GM12872 (cell line): ENCODE data around the gene FTCDNL1.

Experiments used
- TF ChIP-seq, protein P1 (sequence below): IDR thresholded peaks from 3 replicates; pipeline ENCODE4 v1.5.1; 2011; ENCODE audit warnings: low read depth, mild to moderate bottlenecking, low read length, moderate library complexity; ENCODE audit not compliant: insufficient read depth

FTCDNL1 gene

DNA sequence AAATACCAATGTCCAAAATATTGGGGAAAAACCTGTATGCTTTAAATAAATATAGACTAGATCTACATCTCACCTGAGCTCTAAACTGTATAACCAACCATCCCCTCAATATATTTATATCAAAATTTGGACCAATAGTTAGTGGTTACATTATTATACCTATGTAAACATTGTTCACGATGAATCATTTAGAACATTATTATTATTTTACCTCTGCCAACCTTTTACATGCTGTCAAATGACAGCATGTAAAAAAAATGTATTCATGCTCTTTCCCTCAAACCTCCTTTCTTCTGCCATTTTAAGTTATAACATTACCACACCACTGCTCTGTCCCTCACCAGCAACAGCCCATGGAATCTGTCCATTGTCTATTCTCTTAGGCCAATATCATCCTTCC, 9.6 kb downstream of the FTCDNL1 start:
- TF ChIP-seq, protein P1, sequence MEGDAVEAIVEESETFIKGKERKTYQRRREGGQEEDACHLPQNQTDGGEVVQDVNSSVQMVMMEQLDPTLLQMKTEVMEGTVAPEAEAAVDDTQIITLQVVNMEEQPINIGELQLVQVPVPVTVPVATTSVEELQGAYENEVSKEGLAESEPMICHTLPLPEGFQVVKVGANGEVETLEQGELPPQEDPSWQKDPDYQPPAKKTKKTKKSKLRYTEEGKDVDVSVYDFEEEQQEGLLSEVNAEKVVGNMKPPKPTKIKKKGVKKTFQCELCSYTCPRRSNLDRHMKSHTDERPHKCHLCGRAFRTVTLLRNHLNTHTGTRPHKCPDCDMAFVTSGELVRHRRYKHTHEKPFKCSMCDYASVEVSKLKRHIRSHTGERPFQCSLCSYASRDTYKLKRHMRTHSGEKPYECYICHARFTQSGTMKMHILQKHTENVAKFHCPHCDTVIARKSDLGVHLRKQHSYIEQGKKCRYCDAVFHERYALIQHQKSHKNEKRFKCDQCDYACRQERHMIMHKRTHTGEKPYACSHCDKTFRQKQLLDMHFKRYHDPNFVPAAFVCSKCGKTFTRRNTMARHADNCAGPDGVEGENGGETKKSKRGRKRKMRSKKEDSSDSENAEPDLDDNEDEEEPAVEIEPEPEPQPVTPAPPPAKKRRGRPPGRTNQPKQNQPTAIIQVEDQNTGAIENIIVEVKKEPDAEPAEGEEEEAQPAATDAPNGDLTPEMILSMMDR, result no peak

DNA sequence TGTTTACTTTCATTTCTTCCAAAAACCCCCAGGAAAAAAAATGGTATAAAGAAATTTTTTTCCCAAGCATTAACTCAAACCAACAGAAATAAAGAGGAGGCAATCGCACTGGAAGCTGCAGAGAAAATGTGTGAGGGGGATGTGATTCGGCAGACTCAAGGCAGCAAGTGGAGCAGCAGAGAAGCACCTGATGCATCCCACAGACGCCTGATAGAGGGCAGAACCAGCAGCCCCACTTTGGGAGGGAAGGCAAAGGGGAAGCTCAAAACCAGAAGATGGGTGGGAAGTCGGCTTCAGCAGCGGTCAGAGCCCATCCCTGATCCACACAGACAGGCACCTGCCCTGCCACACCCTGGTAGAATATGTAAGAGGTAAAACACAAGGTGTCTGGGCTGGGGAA, 12.6 kb downstream of the FTCDNL1 start:
- TF ChIP-seq, protein P1, result no peak

- TF ChIP-seq, protein P1, result no peak
Observed at GRCh38 chr2:199836943-199837342, 14.0 kb downstream of the FTCDNL1 start.

DNA sequence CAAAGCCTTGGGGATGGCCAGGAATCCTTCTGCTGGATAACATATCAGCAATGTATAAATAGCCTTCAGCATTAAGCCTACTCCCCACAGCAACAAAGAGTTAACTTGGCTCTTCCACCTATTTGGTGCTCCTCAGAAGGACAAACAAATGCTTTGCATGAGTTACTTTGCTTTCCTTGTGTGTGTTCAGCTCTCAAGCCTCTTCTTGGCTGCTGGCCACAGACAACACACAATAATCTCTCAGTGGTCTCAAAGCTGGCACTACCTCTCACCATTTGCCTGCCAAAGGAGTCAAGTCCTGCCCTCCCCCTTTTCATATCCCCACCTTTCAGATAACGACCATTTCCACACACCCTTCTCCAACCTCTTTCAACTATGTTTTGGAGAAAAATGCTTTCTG, 17.5 kb downstream of the FTCDNL1 start:
- TF ChIP-seq, protein P1, result no peak

GRCh38 chr2:199830531-199830930, 20.5 kb downstream of the FTCDNL1 start:
- TF ChIP-seq, protein P1, result no peak

GRCh38 chr2:199829628-199830027, 21.4 kb downstream of the FTCDNL1 start:
- TF ChIP-seq, protein P1, result no peak

DNA sequence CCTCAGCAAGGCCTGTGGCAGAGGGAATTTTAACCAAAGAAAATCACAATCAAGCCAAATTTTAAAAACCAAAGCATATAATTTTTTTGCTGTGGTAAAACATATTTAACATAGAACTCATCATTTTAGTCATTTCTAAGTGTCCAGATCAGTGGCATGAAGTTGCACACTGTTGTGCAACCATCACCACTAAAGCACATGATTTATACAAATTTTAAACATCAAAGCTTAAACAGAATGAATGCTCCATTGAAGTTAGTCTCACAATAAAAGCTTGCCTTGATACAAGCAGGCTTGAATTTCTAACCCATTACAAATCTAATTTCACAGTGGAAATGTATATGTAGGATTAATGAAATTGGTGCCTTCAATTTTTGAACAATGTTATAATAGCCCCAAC, 31.2 kb downstream of the FTCDNL1 start:
- TF ChIP-seq, protein P1, result no peak

- TF ChIP-seq, protein P1, result no peak
Observed at GRCh38 chr2:199818754-199819153, 32.2 kb downstream of the FTCDNL1 start.
